Suprapubic skin (tissue), 4 donors: ENCODE results near the gene CHAT. TPM values are rescaled to one million over a fixed set of nuclear protein-coding genes. Genes with fewer than 3 reads are reported as not detected.
A peak's percentile ranks its signal among the peaks of the same experiment; 100 is the strongest.

Experiments
- DNase-seq, 2 donors: peaks; one replicate each; pipeline ENCODE4 v3.0.0-alpha.2; 2019; ENCODE audit warnings: low spot score in 2 of 2
- H3K27ac ChIP-seq: fragments of 200-600 bp; sonication (generic); one replicate; pipeline ENCODE4 v1.5.1; 2019
- H3K27me3 ChIP-seq: fragments of 200-600 bp; sonication (generic); one replicate; pipeline ENCODE4 v1.5.1; 2019
- H3K36me3 ChIP-seq: fragments of 200-600 bp; sonication (generic); one replicate; pipeline ENCODE4 v1.5.1; 2019
- H3K4me1 ChIP-seq: fragments of 200-600 bp; sonication (generic); one replicate; pipeline ENCODE4 v1.5.1; 2019
- H3K4me3 ChIP-seq: fragments of 200-600 bp; sonication (generic); one replicate; pipeline ENCODE4 v1.5.1; 2019; ENCODE audit warnings: mild to moderate bottlenecking
- H3K9me3 ChIP-seq: fragments of 200-600 bp; sonication (generic); one replicate; pipeline ENCODE4 v1.5.1; 2019
- EP300 ChIP-seq: sonication (generic); formaldehyde crosslinking; IDR thresholded peaks from one replicate; pipeline ENCODE4 v1.6.1; 2017; ENCODE audit warnings: antibody characterized with exemption
- POLR2A ChIP-seq, 2 donors: fragments of 450-650 bp; IDR thresholded peaks; one replicate each; pipeline ENCODE4 v1.6.1; 2017; ENCODE audit warnings: antibody characterized with exemption in 2 of 2, mild to moderate bottlenecking in 2 of 2, moderate library complexity in 2 of 2
- POLR2AphosphoS5 ChIP-seq, 3 donors: sonication (generic); formaldehyde crosslinking; IDR thresholded peaks; one replicate each; pipeline ENCODE4 v1.6.1; 2017; ENCODE audit warnings: antibody characterized with exemption in 3 of 3
- WGBS: methylation state at CpG from one replicate; pipeline ENCODE4 v1.1.5; 2018; 5-methylcytosine and 5-hydroxymethylcytosine counted together
- total RNA-seq, 4 donors: library from RNA; depleted of rRNA; stranded (reverse); fragments of >200 nt; gene quantifications; one replicate each; pipeline ENCODE4 v1.1.0, GENCODE V29; 2016
- TF ChIP-seq, protein P1 (sequence below), 2 donors: fragments of 200-600 bp in 1 of 2; fragments of 450-650 bp in 1 of 2; sonication (generic) in 1 of 2; IDR thresholded peaks; one replicate each; pipeline ENCODE4 v1.5.1; 2016 to 2019; ENCODE audit warnings: antibody characterized with exemption in 2 of 2, mild to moderate bottlenecking in 1 of 2, moderate library complexity in 1 of 2

The CHAT gene
- total RNA-seq, 4 donors from 2014 or later, result not detected

DNA sequence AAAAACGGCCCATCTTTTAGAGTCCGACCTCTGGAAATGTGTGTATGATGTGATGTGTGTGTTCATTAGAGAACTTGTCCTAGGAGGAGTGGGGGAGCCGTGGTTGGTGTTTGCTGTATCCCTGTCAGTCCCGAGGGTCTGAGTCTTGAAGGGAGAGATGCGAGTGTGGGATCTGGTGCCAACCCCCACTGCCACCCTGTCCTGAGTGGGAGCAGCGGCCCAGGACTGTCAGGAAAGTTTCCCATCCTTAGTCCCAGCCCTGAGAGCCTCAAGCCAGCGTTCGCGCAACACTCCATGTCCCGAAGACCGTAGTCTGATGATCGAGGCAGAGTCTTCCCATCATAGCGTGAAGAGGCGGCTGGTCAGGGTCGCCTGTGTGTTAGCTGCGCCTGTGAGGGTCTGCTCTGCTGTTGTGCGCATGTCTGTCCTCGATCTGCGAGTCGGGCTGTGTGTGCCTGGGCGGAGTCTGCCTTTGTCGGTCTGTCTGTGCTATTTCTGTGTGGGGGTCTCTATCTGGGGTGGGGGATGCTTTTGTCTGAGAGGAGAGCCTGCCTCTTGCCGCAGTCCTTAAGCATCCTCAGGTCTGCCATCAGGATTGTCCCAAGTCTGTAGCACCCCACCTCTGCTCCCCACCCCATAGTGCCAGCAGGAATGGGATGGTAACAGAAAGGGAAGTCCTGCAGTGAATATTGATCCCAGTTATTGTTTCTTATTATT is 514 bp upstream of the CHAT start:
- H3K36me3 ChIP-seq, result no peaks in the 10 kb centered on the region
- H3K4me3 ChIP-seq, result no peak overlapping the region
- no peaks in the 10 kb centered on the region for H3K9me3 ChIP-seq
- no peak overlapping the region for H3K27ac ChIP-seq
- peaks cover 100% of the 10 kb centered on the region for H3K27me3 ChIP-seq
- DNase-seq, result peak; percentile 43 to 48
- TF ChIP-seq, protein P1, sequence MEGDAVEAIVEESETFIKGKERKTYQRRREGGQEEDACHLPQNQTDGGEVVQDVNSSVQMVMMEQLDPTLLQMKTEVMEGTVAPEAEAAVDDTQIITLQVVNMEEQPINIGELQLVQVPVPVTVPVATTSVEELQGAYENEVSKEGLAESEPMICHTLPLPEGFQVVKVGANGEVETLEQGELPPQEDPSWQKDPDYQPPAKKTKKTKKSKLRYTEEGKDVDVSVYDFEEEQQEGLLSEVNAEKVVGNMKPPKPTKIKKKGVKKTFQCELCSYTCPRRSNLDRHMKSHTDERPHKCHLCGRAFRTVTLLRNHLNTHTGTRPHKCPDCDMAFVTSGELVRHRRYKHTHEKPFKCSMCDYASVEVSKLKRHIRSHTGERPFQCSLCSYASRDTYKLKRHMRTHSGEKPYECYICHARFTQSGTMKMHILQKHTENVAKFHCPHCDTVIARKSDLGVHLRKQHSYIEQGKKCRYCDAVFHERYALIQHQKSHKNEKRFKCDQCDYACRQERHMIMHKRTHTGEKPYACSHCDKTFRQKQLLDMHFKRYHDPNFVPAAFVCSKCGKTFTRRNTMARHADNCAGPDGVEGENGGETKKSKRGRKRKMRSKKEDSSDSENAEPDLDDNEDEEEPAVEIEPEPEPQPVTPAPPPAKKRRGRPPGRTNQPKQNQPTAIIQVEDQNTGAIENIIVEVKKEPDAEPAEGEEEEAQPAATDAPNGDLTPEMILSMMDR (IDR thresholded peaks at IDR 0.05), result no peak
- TF ChIP-seq POLR2A (IDR thresholded peaks at IDR 0.05), result no peak
- no peak for TF ChIP-seq EP300
- TF ChIP-seq POLR2AphosphoS5 (IDR thresholded peaks at IDR 0.05), result no peak
- WGBS, result 1% methylated on average over 8 of the region's 23 CpGs
- H3K4me1 ChIP-seq, result peaks cover 36% of the 10 kb centered on the region

- Histone ChIP-seq H3K36me3 (no peaks in the 10 kb centered on the region), H3K4me3 (no peak overlapping the region), H3K27ac (no peak overlapping the region), H3K9me3 (no peaks in the 10 kb centered on the region), H3K27me3 (peaks cover 100% of the 10 kb centered on the region), H3K4me1 (peaks cover 32% of the 10 kb centered on the region)
- peak; percentile 43 to 57 for DNase-seq
- TF ChIP-seq, protein P1 (IDR thresholded peaks at IDR 0.05), result no peak
- no peak for TF ChIP-seq EP300
- TF ChIP-seq POLR2AphosphoS5 (IDR thresholded peaks at IDR 0.05), result no peak
- TF ChIP-seq POLR2A (IDR thresholded peaks at IDR 0.05), result no peak
- 10% methylated on average over 43 of the region's 49 CpGs for WGBS
These were observed 683 bp downstream of the CHAT start for GRCh38 chr10:49614242-49615198.

DNA sequence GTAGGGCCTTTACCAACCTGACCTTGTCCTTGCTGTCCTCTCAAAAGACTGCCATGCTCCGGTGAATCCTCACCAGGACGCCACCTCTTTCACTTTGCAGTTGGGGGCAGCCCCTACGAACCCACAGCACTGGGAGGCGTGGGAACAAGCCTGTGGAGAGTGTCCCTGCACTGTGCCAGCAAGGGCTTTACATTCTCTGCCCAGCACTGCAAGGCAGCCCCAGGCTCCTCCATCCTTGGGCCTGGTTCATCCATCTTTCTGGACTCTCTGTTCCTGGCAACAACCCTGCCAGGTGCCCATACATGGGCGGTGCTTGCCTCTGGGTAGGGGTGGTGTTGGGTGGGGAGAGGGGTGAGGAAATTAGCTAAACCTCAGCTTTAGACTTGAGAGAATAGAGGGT is 1.4 kb downstream of the CHAT start:
- Histone ChIP-seq H3K4me1 (peaks cover 25% of the 10 kb centered on the region), H3K27me3 (peaks cover 99% of the 10 kb centered on the region), H3K36me3 (no peaks in the 10 kb centered on the region), H3K27ac (no peak overlapping the region), H3K9me3 (no peaks in the 10 kb centered on the region), H3K4me3 (no peak overlapping the region)
- 60% methylated on average over 1 of the region's 5 CpGs for WGBS
- peak; percentile 51 to 66 for DNase-seq
- TF ChIP-seq POLR2A (IDR thresholded peaks at IDR 0.05) (no peak), EP300 (no peak), POLR2AphosphoS5 (IDR thresholded peaks at IDR 0.05) (no peak)
- TF ChIP-seq, protein P1 (IDR thresholded peaks at IDR 0.05), result no peak

GRCh38 chr10:49615721-49616120 is 1.9 kb downstream of the CHAT start:
- no peak overlapping the region for H3K4me3 ChIP-seq
- DNase-seq, result peak; percentile 7 to 34
- H3K36me3 ChIP-seq, result no peaks in the 10 kb centered on the region
- no peaks in the 10 kb centered on the region for H3K9me3 ChIP-seq
- no peak overlapping the region for H3K27ac ChIP-seq
- no peak for TF ChIP-seq POLR2AphosphoS5 (IDR thresholded peaks at IDR 0.05)
- TF ChIP-seq, protein P1 (IDR thresholded peaks at IDR 0.05), result no peak
- TF ChIP-seq EP300, result no peak
- TF ChIP-seq POLR2A (IDR thresholded peaks at IDR 0.05), result no peak
- H3K4me1 ChIP-seq, result peaks cover 20% of the 10 kb centered on the region
- H3K27me3 ChIP-seq, result peaks cover 99% of the 10 kb centered on the region
- WGBS, result 66% methylated on average over 4 of the region's 5 CpGs
